Mesendoderm (in vitro differentiated cells): ENCODE measurements around the gene PDHX.

Experiments
- DNase-seq: peaks from one replicate; pipeline ENCODE4 v3.0.0; 2013
- H2AK5ac ChIP-seq: 2 replicates; pipeline ENCODE4 v1.6.1; 2013; ENCODE audit warnings: low read length, inconsistent platforms
- H2BK120ac ChIP-seq: 2 replicates; pipeline ENCODE4 v1.6.1; 2013; ENCODE audit warnings: low read depth, mild to moderate bottlenecking, low read length, moderate library complexity, mixed read lengths
- H2BK15ac ChIP-seq: replicated peaks from 2 replicates; pipeline ENCODE4 v1.6.1; 2013; ENCODE audit warnings: low read depth, mild to moderate bottlenecking, moderate library complexity
- H2BK5ac ChIP-seq: 2 replicates; pipeline ENCODE4 v1.6.1; 2013; ENCODE audit warnings: low read length, inconsistent platforms
- H3K18ac ChIP-seq: 2 replicates; pipeline ENCODE4 v1.6.1; 2013; ENCODE audit warnings: mild to moderate bottlenecking, low read length, mixed read lengths
- H3K23ac ChIP-seq: one replicate; pipeline ENCODE4 v1.6.1; 2013; ENCODE audit warnings: low read length
- H3K27ac ChIP-seq: 2 replicates; pipeline ENCODE4 v1.5.1; 2013; ENCODE audit warnings: low read depth, mild to moderate bottlenecking, inconsistent platforms, low read length, moderate library complexity
- H3K27me3 ChIP-seq: 2 replicates; pipeline ENCODE4 v1.6.1; 2013; ENCODE audit warnings: low read length, control low read depth, mild to moderate bottlenecking, inconsistent platforms; ENCODE audit not compliant: insufficient read depth, poor library complexity
- H3K36me3 ChIP-seq: 2 replicates; pipeline ENCODE4 v1.6.1; 2013; ENCODE audit warnings: low read length, inconsistent platforms; ENCODE audit not compliant: control insufficient read depth, insufficient read depth
- H3K4ac ChIP-seq: one replicate; pipeline ENCODE4 v1.6.1; 2013; ENCODE audit warnings: low read depth, mild to moderate bottlenecking, low read length, moderate library complexity
- H3K4me1 ChIP-seq: 2 replicates; pipeline ENCODE4 v1.6.1; 2013; ENCODE audit warnings: low read depth, low read length, inconsistent platforms; ENCODE audit not compliant: control insufficient read depth
- H3K4me2 ChIP-seq: 2 replicates; pipeline ENCODE4 v1.6.1; 2013; ENCODE audit warnings: low read length
- H3K4me3 ChIP-seq: 2 replicates; pipeline ENCODE4 v1.5.1; 2013; ENCODE audit warnings: mild to moderate bottlenecking, low read length
- H3K56ac ChIP-seq: one replicate; pipeline ENCODE4 v1.6.1; 2013; ENCODE audit warnings: low read length
- H3K79me1 ChIP-seq: 2 replicates; pipeline ENCODE4 v1.6.1; 2013; ENCODE audit warnings: low read length, inconsistent platforms
- H3K79me2 ChIP-seq: 2 replicates; pipeline ENCODE4 v1.6.1; 2013; ENCODE audit warnings: mild to moderate bottlenecking, low read length; ENCODE audit not compliant: control insufficient read depth, insufficient read depth
- H3K9ac ChIP-seq: 2 replicates; pipeline ENCODE4 v1.6.1; 2013; ENCODE audit warnings: low read length, inconsistent platforms
- H4K5ac ChIP-seq: one replicate; pipeline ENCODE4 v1.6.1; 2013; ENCODE audit warnings: low read length
- H4K8ac ChIP-seq: one replicate; pipeline ENCODE4 v1.6.1; 2013; ENCODE audit warnings: low read depth, mild to moderate bottlenecking, control low read depth, low read length, moderate library complexity
- WGBS: extraction: QIAGEN DNeasy Blood & Tissue Kit; methylation state at CpG from one replicate; pipeline ENCODE4 v1.1.7; 2013; ENCODE audit warnings: low lambda C conversion rate, missing lambda C conversion rate; ENCODE audit not compliant: insufficient coverage; ENCODE audit errors: extremely low coverage; 5-methylcytosine and 5-hydroxymethylcytosine counted together

Gene PDHX

GRCh38 chr11:35039076-35039475, 122.7 kb downstream of the PDHX start:
- Histone ChIP-seq H3K79me1 (no peaks in the 10 kb centered on the region), H4K5ac (no peak overlapping the region), H3K23ac (no peak overlapping the region), H3K79me2 (no peaks in the 10 kb centered on the region), H4K8ac (no peak overlapping the region), H2BK15ac (no peak overlapping the region), H2AK5ac (no peak overlapping the region), H3K4me3 (no peak overlapping the region), H3K4ac (no peak overlapping the region), H2BK120ac (no peak overlapping the region), H3K27me3 (no peaks in the 10 kb centered on the region), H3K18ac (no peak overlapping the region), H2BK5ac (no peak overlapping the region), H3K4me1 (no peaks in the 10 kb centered on the region), H3K36me3 (no peaks in the 10 kb centered on the region), H3K9ac (no peak overlapping the region), H3K56ac (no peak overlapping the region), H3K4me2 (no peak overlapping the region), H3K27ac (no peak overlapping the region)
- no peak for DNase-seq
- WGBS: no CpG with 5 or more reads among the region's 3 CpGs

- H3K56ac ChIP-seq: no peak overlapping the region
- no peak overlapping the region for H2BK15ac ChIP-seq
- H3K4me1 ChIP-seq: no peaks in the 10 kb centered on the region
- H3K9ac ChIP-seq: no peak overlapping the region
- H4K5ac ChIP-seq: no peak overlapping the region
- no peak for DNase-seq
- H3K23ac ChIP-seq: no peak overlapping the region
- H3K18ac ChIP-seq: no peak overlapping the region
- no peak overlapping the region for H2BK120ac ChIP-seq
- WGBS: no CpG with 5 or more reads among the region's 12 CpGs
- no peak overlapping the region for H4K8ac ChIP-seq
- no peak overlapping the region for H3K4ac ChIP-seq
- H2BK5ac ChIP-seq: no peak overlapping the region
- H3K36me3 ChIP-seq: no peaks in the 10 kb centered on the region
- no peaks in the 10 kb centered on the region for H3K79me1 ChIP-seq
- H3K4me3 ChIP-seq: no peak overlapping the region
- H3K4me2 ChIP-seq: no peak overlapping the region
- no peak overlapping the region for H2AK5ac ChIP-seq
- H3K79me2 ChIP-seq: no peaks in the 10 kb centered on the region
- H3K27ac ChIP-seq: no peak overlapping the region
- no peaks in the 10 kb centered on the region for H3K27me3 ChIP-seq
These were observed 124.0 kb downstream of the PDHX start for GRCh38 chr11:35040221-35040942.

DNA sequence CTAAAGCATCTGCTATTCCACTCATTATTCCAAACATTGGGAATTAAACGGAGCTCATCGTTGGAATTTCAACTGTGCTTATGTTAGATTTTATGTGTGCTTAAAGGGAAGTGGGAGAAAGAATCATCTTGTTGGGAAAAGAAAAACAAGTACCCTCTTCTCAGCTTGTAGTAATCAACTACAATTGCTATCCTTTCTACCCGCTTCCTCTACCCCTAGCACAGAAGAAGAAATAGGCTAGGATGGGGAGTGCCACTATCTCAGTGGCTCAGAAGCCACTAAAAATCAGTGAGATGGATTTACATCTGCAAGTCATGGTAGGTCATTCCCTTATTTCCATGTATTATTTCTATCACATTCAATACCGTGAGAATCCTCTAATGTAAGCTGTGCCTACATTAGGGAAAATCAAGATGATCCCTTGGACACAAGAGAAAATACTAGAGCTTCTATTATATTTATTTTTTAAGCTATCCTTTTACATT, 124.7 kb downstream of the PDHX start:
- no peak overlapping the region for H3K18ac ChIP-seq
- no peak overlapping the region for H2BK5ac ChIP-seq
- no peaks in the 10 kb centered on the region for H3K36me3 ChIP-seq
- H2BK120ac ChIP-seq: no peak overlapping the region
- H4K8ac ChIP-seq: no peak overlapping the region
- no peaks in the 10 kb centered on the region for H3K79me1 ChIP-seq
- H3K79me2 ChIP-seq: no peaks in the 10 kb centered on the region
- H3K27ac ChIP-seq: no peak overlapping the region
- no peak overlapping the region for H3K4me2 ChIP-seq
- no peak overlapping the region for H3K9ac ChIP-seq
- no peak overlapping the region for H2AK5ac ChIP-seq
- WGBS: no CpG with 5 or more reads among the region's 4 CpGs
- no peak overlapping the region for H3K4ac ChIP-seq
- H3K4me3 ChIP-seq: no peak overlapping the region
- no peaks in the 10 kb centered on the region for H3K27me3 ChIP-seq
- no peak for DNase-seq
- no peak overlapping the region for H3K56ac ChIP-seq
- no peak overlapping the region for H3K23ac ChIP-seq
- no peaks in the 10 kb centered on the region for H3K4me1 ChIP-seq
- H2BK15ac ChIP-seq: no peak overlapping the region
- no peak overlapping the region for H4K5ac ChIP-seq

- no peak overlapping the region for H3K23ac ChIP-seq
- H3K36me3 ChIP-seq: no peaks in the 10 kb centered on the region
- no peak overlapping the region for H3K18ac ChIP-seq
- H3K56ac ChIP-seq: no peak overlapping the region
- H2BK15ac ChIP-seq: no peak overlapping the region
- no peaks in the 10 kb centered on the region for H3K27me3 ChIP-seq
- no peak overlapping the region for H3K9ac ChIP-seq
- H3K4me1 ChIP-seq: no peaks in the 10 kb centered on the region
- no peak overlapping the region for H3K27ac ChIP-seq
- no peak overlapping the region for H4K5ac ChIP-seq
- no peak overlapping the region for H2BK120ac ChIP-seq
- no peak overlapping the region for H3K4me3 ChIP-seq
- H4K8ac ChIP-seq: no peak overlapping the region
- H3K4ac ChIP-seq: no peak overlapping the region
- H3K79me2 ChIP-seq: no peaks in the 10 kb centered on the region
- no peak overlapping the region for H3K4me2 ChIP-seq
- H2BK5ac ChIP-seq: no peak overlapping the region
- no peak for DNase-seq
- no peaks in the 10 kb centered on the region for H3K79me1 ChIP-seq
- H2AK5ac ChIP-seq: no peak overlapping the region
These were observed 125.8 kb downstream of the PDHX start for GRCh38 chr11:35042224-35042623.

- Histone ChIP-seq H3K27me3 (no peaks in the 10 kb centered on the region), H3K4me2 (no peak overlapping the region), H3K79me1 (no peaks in the 10 kb centered on the region), H3K23ac (no peak overlapping the region), H3K56ac (no peak overlapping the region), H3K4me3 (no peak overlapping the region), H4K5ac (no peak overlapping the region), H2BK5ac (no peak overlapping the region), H3K18ac (no peak overlapping the region), H4K8ac (no peak overlapping the region), H2AK5ac (no peak overlapping the region), H3K36me3 (no peaks in the 10 kb centered on the region), H3K27ac (no peak overlapping the region), H3K79me2 (no peaks in the 10 kb centered on the region), H3K4me1 (no peaks in the 10 kb centered on the region), H3K9ac (no peak overlapping the region), H2BK15ac (no peak overlapping the region), H2BK120ac (no peak overlapping the region), H3K4ac (no peak overlapping the region)
- no peak for DNase-seq
- WGBS: no CpG with 5 or more reads among the region's 3 CpGs
These were observed 126.5 kb downstream of the PDHX start for GRCh38 chr11:35042913-35043312.

GRCh38 chr11:35043936-35044335, 127.5 kb downstream of the PDHX start:
- Histone ChIP-seq H3K4ac (no peak overlapping the region), H2BK120ac (no peak overlapping the region), H2BK15ac (no peak overlapping the region), H3K4me2 (no peak overlapping the region), H3K27ac (no peak overlapping the region), H3K23ac (no peak overlapping the region), H2AK5ac (no peak overlapping the region), H3K79me1 (no peaks in the 10 kb centered on the region), H3K27me3 (no peaks in the 10 kb centered on the region), H3K36me3 (no peaks in the 10 kb centered on the region), H3K4me1 (no peaks in the 10 kb centered on the region), H2BK5ac (no peak overlapping the region), H3K4me3 (no peak overlapping the region), H3K79me2 (no peaks in the 10 kb centered on the region), H4K5ac (no peak overlapping the region), H3K56ac (no peak overlapping the region), H3K18ac (no peak overlapping the region), H3K9ac (no peak overlapping the region), H4K8ac (no peak overlapping the region)
- no CpG with 5 or more reads among the region's 1 CpG for WGBS
- DNase-seq: no peak
